GM21717 (cell line): Measurements from ENCODE around the gene GGN.
"Not testable (repeated sequence)": the region's sequence is repeated elsewhere in the genome, so short reads cannot be mapped to it uniquely, and the experiment has no call there.

Source experiments
- ATAC-seq: cut with Tn5 transposase; IDR thresholded peaks from one replicate; pipeline ENCODE4 v1.9.1; 2021; ENCODE audit warnings: mild to moderate bottlenecking, moderate library complexity; ENCODE audit not compliant: unreplicated experiment

GGN gene

GRCh38 chr19:38362946-38363688 lies 24.7 kb downstream of the GGN start:
- ATAC-seq, result not testable (repeated sequence)

- ATAC-seq, result no peak
Measured at GRCh38 chr19:38362076-38362945, 25.5 kb downstream of the GGN start.

- no peak for ATAC-seq
Measured at GRCh38 chr19:38361633-38362075, 26.2 kb downstream of the GGN start.

- ATAC-seq, result no peak
Measured at GRCh38 chr19:38360839-38361631, 26.8 kb downstream of the GGN start.

- no peak for ATAC-seq
Measured at GRCh38 chr19:38360351-38360750, 27.5 kb downstream of the GGN start.

- no peak for ATAC-seq
Measured at GRCh38 chr19:38359242-38360021, 28.4 kb downstream of the GGN start.

- no peak for ATAC-seq
Measured at GRCh38 chr19:38358071-38358470, 29.8 kb downstream of the GGN start.

GRCh38 chr19:38355728-38356725 lies 31.8 kb downstream of the GGN start:
- no peak for ATAC-seq

GRCh38 chr19:38352611-38353010 lies 35.2 kb downstream of the GGN start:
- no peak for ATAC-seq

- no peak for ATAC-seq
Measured at GRCh38 chr19:38351865-38352395, 35.9 kb downstream of the GGN start.

GRCh38 chr19:38350883-38351282 lies 37.0 kb downstream of the GGN start:
- ATAC-seq, result no peak

GRCh38 chr19:38346837-38347236 lies 41.0 kb downstream of the GGN start:
- ATAC-seq, result no peak

GRCh38 chr19:38340927-38341326 lies 46.9 kb downstream of the GGN start:
- ATAC-seq, result no peak

- not testable (repeated sequence) for ATAC-seq
Measured at GRCh38 chr19:38339011-38339410, 48.8 kb downstream of the GGN start.

GRCh38 chr19:38337360-38337653 lies 50.5 kb downstream of the GGN start:
- ATAC-seq, result no peak

GRCh38 chr19:38336638-38337359 lies 51.0 kb downstream of the GGN start:
- peak; percentile 50 for ATAC-seq

- peak; percentile 68 for ATAC-seq
Measured at GRCh38 chr19:38335949-38336637, 51.7 kb downstream of the GGN start.
